Measurements from ENCODE around the gene TMEM272. TPM values are rescaled to one million over a fixed set of nuclear protein-coding genes. Genes with fewer than 3 reads are reported as not detected.

TMEM272 gene
- total RNA-seq, 1 donor from 2014 or later = 0.25 TPM

DNA sequence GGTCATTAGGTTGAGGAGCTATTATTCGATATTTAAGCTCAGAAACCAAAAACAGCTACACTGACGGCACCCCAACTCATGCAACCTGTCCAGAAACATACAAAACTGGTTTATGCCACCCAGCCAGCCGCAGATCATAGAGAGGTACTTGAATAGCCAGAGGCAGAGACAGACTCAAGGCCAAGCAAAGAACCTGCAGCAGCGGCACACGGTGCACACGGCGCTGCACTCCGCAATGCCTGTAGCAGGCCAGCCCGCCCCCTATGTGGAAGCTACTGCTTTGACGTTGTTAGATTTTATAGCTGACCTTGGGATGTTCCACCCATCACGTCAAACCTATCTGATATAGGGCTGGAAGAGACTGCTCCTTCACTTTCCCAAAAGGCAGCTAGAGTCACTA, 29.1 kb downstream of the TMEM272 start:
- no peak for TF ChIP-seq POLR2AphosphoS5 (IDR thresholded peaks at IDR 0.05; ENCODE audit: insufficient read depth in 1 of 2, low read depth in 1 of 2)
- TF ChIP-seq POLR2A (IDR thresholded peaks at IDR 0.05) = no peak
- TF ChIP-seq, protein P1, sequence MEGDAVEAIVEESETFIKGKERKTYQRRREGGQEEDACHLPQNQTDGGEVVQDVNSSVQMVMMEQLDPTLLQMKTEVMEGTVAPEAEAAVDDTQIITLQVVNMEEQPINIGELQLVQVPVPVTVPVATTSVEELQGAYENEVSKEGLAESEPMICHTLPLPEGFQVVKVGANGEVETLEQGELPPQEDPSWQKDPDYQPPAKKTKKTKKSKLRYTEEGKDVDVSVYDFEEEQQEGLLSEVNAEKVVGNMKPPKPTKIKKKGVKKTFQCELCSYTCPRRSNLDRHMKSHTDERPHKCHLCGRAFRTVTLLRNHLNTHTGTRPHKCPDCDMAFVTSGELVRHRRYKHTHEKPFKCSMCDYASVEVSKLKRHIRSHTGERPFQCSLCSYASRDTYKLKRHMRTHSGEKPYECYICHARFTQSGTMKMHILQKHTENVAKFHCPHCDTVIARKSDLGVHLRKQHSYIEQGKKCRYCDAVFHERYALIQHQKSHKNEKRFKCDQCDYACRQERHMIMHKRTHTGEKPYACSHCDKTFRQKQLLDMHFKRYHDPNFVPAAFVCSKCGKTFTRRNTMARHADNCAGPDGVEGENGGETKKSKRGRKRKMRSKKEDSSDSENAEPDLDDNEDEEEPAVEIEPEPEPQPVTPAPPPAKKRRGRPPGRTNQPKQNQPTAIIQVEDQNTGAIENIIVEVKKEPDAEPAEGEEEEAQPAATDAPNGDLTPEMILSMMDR (IDR thresholded peaks at IDR 0.05) = no peak
- H3K36me3 ChIP-seq = no peaks in the 10 kb centered on the region
- intact Hi-C loops (cut with DNase I) = loop anchor here (10.0 kb wide), 1 partner anchor 309 kb away; the partner anchor contains the start of gene NEK5
- H3K4me1 ChIP-seq = peaks cover 22% of the 10 kb centered on the region
- H3K27ac ChIP-seq = no peak overlapping the region
- no peak overlapping the region for H3K4me3 ChIP-seq
- no peaks in the 10 kb centered on the region for H3K9me3 ChIP-seq
- no peaks in the 10 kb centered on the region for H3K27me3 ChIP-seq
- DNase-seq (ENCODE audit: extremely low spot score in 2 of 2) = no peak

DNA sequence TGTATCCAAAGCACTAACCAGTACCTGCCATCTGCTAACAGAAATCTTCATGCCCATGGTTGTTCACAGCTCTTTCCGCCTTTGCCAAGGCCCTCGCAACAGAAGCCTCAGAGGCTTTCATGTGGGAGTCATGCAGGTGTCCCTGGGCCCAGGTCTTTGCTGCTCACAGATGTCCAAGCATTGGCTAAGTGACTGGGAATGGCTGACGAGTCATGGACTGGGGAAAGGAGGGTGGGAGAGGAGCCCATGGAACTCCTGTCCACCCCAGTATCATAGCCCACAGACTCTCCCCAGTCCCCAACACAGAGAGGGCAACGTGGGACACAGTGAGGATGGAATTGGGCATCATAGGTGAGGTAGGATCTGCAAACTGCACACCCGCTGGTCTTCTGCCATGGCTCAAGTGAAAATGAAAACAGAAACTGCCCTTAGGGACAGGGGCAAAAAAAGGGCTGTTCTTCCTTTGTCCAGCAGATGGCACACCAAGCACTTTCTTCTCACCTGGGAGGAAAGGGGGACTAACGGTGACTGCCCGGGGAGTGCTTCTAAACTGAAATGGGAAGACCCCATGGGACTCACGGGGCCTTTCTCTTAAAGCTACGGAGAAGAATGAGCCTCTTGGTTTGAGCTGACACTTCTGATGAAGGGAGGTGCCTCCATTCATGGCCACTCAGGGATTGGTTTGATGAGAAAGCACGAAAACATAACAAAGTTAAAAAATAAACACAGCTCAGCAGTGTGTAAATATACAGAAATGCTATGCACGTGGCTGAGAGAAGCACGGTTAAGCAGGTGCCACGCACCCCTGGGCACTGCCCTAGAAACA, 29.9 kb downstream of the TMEM272 start:
- intact Hi-C loops (cut with DNase I) = loop anchor here (10.0 kb wide), 1 partner anchor 310 kb away; the partner anchor contains the start of gene NEK5
- H3K36me3 ChIP-seq = no peaks in the 10 kb centered on the region
- TF ChIP-seq, protein P1 (IDR thresholded peaks at IDR 0.05) = peak; percentile 67 to 82 (median 79)
- no peak for TF ChIP-seq POLR2A (IDR thresholded peaks at IDR 0.05)
- no peak for TF ChIP-seq POLR2AphosphoS5 (IDR thresholded peaks at IDR 0.05; ENCODE audit: insufficient read depth in 1 of 2, low read depth in 1 of 2)
- H3K27ac ChIP-seq = no peak overlapping the region
- H3K4me1 ChIP-seq = peaks cover 22% of the 10 kb centered on the region
- H3K9me3 ChIP-seq = no peaks in the 10 kb centered on the region
- H3K27me3 ChIP-seq = no peaks in the 10 kb centered on the region
- DNase-seq (ENCODE audit: extremely low spot score in 2 of 2) = no peak
- H3K4me3 ChIP-seq = peak overlapping the region in 1 of 2 donors; percentile 30

DNA sequence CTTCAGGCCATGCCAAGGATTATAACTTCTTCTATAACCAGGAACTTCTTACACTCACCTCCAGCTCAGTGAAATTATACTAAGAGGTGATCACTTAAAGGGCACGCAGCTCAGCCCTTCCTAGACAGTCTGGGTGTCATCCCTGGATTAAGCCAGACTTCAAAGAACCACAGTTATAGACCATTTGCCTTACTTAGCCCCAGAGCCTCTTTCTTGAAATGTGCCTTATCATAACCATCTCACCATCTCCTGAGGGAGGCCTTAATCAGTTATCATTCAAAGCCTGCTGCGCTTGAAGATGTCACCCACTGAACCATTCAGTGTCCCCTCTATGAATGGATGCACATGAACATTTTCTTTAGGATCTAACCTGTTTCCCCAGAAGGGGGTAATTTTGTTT, 30.9 kb downstream of the TMEM272 start:
- H3K4me1 ChIP-seq = peaks cover 19% of the 10 kb centered on the region
- no peaks in the 10 kb centered on the region for H3K27me3 ChIP-seq
- no peak overlapping the region for H3K4me3 ChIP-seq
- no peak overlapping the region for H3K27ac ChIP-seq
- no peaks in the 10 kb centered on the region for H3K9me3 ChIP-seq
- intact Hi-C loops (cut with DNase I) = loop anchor here (10.0 kb wide), 1 partner anchor 311 kb away; the partner anchor contains the start of gene NEK5
- H3K36me3 ChIP-seq = no peaks in the 10 kb centered on the region
- TF ChIP-seq POLR2A (IDR thresholded peaks at IDR 0.05) = no peak
- no peak for TF ChIP-seq POLR2AphosphoS5 (IDR thresholded peaks at IDR 0.05; ENCODE audit: insufficient read depth in 1 of 2, low read depth in 1 of 2)
- TF ChIP-seq, protein P1 (IDR thresholded peaks at IDR 0.05) = no peak
- DNase-seq (ENCODE audit: extremely low spot score in 2 of 2) = no peak

DNA sequence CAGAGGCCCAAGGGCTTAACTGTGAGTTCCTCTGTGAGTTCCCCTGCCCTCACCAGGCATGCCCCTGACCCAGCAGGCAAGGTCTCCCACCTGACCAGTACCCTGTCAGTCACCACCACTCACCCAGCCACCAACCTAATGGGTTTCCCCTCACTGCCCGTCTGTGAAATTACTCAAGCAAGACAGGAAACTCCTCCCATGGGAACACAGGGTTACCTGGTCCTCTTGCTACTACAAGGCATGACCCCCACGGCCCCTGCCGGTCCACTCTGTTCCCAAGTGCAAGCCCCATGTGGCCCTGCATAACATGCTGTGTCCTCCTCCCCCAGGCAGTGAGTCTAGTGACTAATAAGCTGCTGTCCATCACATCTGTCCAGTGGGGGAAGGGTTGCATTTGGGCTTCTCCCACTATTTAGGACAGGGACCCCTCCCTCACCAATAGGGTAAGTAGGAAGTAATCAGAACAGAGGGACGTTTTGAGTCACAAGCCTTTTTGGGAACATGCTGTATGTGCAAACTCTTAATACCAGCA, 33.0 kb downstream of the TMEM272 start:
- Histone ChIP-seq H3K9me3 (no peaks in the 10 kb centered on the region), H3K36me3 (no peaks in the 10 kb centered on the region), H3K27me3 (no peaks in the 10 kb centered on the region), H3K4me1 (peaks cover 16% of the 10 kb centered on the region), H3K27ac (no peak overlapping the region), H3K4me3 (no peak overlapping the region)
- TF ChIP-seq POLR2A (IDR thresholded peaks at IDR 0.05) (no peak), POLR2AphosphoS5 (IDR thresholded peaks at IDR 0.05; ENCODE audit: insufficient read depth in 1 of 2, low read depth in 1 of 2) (no peak)
- TF ChIP-seq, protein P1 (IDR thresholded peaks at IDR 0.05) = no peak
- intact Hi-C loops (cut with DNase I) = loop anchor here (10.0 kb wide), 1 partner anchor 313 kb away; the partner anchor contains the start of gene NEK5
- DNase-seq (ENCODE audit: extremely low spot score in 2 of 2) = no peak

Data from vagina (tissue), 2 donors.